ENCODE measurements around the gene NT5DC4.
A peak's percentile ranks its signal among the peaks of the same experiment; 100 is the strongest.

NT5DC4 gene

DNA sequence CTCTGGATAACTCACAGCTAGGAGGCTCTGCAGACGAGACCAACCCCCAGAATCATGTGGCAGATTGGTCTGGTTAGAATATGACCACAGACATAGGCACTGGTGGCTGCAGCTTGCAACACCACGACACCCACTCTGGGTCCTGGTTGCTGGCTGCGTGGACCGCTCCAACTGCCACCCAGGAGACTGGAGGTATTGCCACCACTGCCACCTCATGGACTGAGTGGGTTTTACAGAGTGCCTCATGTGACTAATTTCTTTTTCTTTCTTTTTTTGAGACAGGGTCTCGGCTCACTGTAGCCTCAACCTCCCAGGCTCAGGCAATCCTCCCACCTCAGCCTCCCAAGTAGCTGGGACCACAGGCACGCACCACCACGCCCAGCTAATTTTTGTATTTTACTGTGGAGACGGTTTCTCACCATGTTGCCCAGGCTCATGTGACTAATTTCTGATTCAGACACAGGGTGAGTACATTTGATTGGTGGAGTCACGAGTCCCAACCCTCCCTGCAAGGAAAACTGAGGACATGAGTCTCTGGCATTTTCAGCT is 29.9 kb upstream of the NT5DC4 start:
- TF ChIP-seq, protein P1, sequence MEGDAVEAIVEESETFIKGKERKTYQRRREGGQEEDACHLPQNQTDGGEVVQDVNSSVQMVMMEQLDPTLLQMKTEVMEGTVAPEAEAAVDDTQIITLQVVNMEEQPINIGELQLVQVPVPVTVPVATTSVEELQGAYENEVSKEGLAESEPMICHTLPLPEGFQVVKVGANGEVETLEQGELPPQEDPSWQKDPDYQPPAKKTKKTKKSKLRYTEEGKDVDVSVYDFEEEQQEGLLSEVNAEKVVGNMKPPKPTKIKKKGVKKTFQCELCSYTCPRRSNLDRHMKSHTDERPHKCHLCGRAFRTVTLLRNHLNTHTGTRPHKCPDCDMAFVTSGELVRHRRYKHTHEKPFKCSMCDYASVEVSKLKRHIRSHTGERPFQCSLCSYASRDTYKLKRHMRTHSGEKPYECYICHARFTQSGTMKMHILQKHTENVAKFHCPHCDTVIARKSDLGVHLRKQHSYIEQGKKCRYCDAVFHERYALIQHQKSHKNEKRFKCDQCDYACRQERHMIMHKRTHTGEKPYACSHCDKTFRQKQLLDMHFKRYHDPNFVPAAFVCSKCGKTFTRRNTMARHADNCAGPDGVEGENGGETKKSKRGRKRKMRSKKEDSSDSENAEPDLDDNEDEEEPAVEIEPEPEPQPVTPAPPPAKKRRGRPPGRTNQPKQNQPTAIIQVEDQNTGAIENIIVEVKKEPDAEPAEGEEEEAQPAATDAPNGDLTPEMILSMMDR (conservative IDR thresholded peaks at IDR 0.05) = peak; percentile 84
- no peak overlapping the region for H3K27ac ChIP-seq

GRCh38 chr2:112691881-112692281 is 28.9 kb upstream of the NT5DC4 start:
- TF ChIP-seq, protein P1 (conservative IDR thresholded peaks at IDR 0.05) = no peak
- no peak overlapping the region for H3K27ac ChIP-seq

DNA sequence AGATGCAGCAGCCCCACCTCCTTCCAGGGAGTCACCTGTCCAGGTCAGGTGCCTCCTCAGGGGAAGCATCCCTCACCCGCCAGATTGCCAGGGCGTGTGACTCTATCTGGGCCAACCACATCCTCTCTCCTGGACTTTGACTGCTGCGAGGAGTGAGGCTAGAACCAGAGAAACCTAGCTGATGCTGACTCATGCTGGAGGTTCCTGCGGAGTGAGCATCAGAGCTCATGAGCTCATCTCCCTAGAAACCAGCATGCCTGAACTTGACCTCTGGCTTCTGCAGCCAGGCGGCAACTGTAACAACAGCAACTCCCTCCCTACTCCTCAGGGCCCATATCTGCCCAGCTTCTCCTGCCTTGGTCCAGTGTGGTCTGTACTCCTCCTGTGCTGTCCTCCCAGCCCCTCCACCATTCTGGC is 28.3 kb upstream of the NT5DC4 start:
- no peak overlapping the region for H3K27ac ChIP-seq

GRCh38 chr2:112692918-112693317 is 27.9 kb upstream of the NT5DC4 start:
- TF ChIP-seq, protein P1 (conservative IDR thresholded peaks at IDR 0.05) = no peak
- H3K27ac ChIP-seq = no peak overlapping the region

More for the DNA sequence above, 28.3 kb upstream of the NT5DC4 start:
- TF ChIP-seq, protein P1 (conservative IDR thresholded peaks at IDR 0.05) = no peak

GRCh38 chr2:112693596-112693995 is 27.2 kb upstream of the NT5DC4 start:
- no peak overlapping the region for H3K27ac ChIP-seq
- TF ChIP-seq, protein P1 (conservative IDR thresholded peaks at IDR 0.05) = no peak

- TF ChIP-seq, protein P1 (conservative IDR thresholded peaks at IDR 0.05) = no peak
- H3K27ac ChIP-seq = no peak overlapping the region
These were observed 26.6 kb upstream of the NT5DC4 start for GRCh38 chr2:112694182-112694581.

GRCh38 chr2:112698834-112699515 is 21.8 kb upstream of the NT5DC4 start:
- TF ChIP-seq, protein P1 (conservative IDR thresholded peaks at IDR 0.05) = no peak
- no peak overlapping the region for H3K27ac ChIP-seq

Measured in VCaP (cell line).